DMS 273 treated with DMSO at 0.1 percent for 48 hours (cell line): Measurements from ENCODE around the gene CFAP58.

Experiments
- DNase-seq: peaks from one replicate; lab custom pipeline; 2025; lab: John Stamatoyannopoulos, UW

The CFAP58 gene

DNA sequence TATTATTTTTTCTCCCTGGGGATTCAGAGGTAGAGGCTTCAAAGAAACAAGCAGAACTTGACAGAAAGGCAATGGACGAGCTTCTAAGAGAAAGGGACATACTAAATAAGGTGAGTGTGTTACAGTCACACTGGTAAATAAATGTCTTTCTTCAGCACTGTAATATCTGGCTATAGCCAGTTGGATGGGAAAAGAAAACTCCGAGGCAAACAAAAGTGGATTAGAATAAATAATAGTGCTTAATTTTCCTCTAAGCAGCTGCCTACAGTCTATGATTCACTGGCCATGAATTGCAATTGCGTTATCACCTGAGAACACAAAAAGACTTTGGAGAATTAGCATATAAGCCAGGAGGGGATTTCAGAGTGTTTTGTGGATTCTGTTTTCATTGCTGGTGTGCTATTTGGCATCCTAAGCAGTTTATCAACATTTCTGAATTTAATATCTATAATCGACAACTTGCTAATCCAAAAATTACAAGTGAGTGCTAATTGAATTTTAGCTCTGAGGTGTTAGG lies 23.2 kb downstream of the CFAP58 start:
- DNase-seq = no peak

DNA sequence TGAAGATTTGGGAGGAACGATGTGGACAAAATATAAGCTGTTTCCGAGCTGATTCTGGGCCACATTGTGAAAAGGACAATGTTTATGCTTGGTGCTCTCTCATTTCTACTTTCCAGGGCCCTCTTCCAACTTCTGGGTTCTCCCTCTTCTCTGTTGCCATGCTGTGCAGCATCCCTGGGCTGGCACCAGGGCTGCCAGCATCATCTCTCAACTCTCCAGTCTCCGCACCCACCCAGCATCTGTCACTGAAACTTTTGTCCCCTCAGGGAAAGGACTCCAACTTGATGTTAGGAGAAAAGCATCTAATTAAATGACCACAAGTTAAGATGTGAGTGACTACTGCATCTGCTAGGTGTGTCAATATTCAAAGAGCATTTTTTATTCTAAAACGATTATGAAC lies 26.7 kb downstream of the CFAP58 start:
- no peak for DNase-seq

DNA sequence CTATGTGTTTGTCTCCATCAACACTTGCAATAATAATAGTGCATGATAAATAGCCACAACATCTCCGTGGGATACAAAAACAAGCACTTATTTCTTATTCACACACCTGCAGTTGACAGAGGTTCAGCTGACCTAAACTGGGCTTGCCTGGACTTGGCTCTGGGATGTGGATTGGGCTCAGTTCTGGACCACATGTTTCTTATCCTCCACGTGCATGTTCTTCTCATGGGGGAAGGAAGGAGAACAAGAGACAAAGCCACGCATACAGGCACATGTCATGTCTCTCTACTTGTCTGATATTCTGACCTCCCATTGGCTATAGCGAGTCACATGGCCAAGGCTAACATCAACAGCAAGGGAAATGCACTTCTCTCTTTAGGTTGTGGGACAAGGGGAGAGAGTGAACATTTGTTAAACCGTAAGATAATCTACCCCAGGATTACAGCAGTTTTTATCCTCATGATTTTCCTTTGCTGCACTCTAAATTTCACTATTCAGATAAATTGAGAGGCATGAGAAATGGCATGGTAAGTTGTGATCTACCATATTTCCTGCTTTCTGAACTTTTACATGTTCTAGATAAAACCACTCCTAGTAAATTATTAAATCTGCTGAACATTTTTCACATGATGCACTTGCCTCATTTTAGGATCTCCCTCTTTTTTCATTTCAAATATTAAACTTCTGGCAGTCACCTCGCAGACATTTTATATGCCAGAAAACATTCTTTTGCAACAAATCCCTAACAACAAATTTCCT lies 33.7 kb downstream of the CFAP58 start:
- DNase-seq = no peak

DNA sequence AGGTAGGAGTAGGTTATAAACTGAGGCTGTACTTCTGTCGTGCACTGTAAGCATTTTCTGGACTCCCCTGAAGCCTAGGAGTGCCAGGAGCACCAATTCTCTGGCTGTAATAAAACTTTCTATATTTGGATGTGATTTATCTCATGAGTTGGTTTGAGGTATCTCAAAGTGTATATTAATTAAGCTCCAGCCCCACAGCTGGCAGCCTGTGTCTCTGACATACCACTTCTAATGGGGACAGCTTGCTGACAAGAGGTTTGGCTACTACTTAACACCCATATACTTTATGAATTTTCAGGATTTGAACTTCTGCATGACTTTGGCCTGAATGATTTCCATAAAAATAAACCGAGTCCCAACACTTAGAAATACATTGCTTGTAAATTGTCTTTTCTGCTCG lies 35.2 kb downstream of the CFAP58 start:
- DNase-seq = no peak

DNA sequence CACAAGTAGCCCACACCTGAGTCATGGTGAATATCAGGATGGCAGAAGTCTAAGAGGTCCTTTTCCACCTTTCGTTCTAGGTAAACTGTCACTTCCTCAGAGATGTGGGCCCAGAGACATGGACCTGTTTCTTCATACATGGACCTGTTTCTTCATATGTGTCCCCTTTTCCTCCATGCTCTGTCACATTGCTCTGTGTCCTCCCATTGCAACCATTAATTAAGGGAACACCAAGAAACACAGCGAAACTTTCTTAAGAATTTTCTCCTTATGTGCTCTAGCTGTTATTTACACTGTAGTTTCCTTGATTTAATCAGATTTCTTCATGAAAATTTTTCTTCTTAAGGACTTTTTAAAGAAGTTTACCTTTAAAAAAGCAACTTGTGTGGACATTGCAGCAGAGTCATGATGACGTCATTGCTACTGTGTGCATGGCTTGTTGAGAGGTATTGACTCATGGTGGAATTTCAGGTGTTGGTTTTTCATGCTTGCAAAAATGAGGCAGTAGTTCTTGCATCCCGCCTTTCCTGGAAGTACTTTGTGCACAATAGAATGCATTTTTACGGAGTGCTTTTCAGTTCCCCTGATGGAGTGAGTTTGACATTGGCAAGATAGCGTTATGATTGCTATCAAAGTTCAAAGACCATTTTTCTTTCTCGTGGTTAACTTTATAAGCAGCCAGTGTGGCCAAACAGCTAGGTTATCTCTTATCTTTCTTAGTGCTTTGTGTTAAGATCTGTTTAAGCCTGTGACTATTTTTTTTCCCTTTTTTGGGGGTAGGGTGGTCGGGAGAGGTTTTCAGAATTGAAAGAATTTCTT lies 37.7 kb downstream of the CFAP58 start:
- no peak for DNase-seq

DNA sequence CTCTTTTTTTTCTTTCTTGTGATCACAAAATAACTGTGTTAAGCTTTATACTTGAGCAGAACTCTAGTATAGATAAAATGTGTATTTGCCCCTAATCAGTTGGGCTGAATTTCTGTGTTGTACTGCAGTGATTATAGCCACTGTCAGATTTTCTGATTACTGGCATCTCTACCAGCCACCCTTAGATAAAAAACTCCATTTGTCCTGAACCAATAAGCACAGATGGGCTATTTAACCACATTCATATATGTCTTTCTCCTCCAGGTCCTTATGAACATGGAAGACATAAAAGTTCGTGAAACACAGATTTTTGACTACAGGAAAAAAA lies 38.3 kb downstream of the CFAP58 start:
- DNase-seq = no peak

DNA sequence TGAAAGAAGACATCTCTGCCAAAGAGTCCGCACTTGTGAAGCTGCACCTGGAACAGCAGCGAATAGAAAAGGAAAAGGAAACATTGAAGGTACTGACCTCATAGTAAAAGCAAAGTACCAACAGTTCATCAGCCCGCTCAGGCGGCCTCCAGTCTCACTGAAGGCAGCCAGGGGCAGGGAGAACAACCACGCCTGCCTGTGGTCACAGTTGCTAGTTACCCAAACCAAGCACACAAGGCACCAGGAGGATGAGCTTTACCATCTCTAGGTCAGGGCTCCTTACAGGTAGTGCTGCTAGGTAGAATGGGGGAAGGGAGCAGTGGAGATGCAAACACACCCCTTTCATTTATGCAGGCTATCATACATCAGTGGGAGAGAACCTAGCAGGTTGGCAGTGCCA lies 39.8 kb downstream of the CFAP58 start:
- DNase-seq = no peak

DNA sequence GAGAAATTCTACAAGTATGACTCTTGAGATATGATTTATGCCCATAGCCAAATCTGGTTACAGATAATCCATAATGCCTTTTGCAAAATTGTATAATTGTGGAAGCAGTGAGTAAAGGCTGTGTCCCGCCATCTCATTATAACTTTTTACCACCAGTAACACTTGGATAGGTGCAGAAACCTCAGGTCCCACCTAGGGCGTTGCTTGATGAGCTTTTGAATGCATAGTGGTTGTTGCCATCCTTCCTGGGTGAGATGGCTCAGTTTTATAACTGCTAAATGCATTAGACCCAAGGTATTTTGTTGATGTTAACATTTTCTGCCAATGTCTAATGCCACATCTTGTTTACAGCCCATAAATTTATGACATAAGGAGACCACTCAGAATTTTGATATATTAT lies 42.9 kb downstream of the CFAP58 start:
- DNase-seq = no peak

DNA sequence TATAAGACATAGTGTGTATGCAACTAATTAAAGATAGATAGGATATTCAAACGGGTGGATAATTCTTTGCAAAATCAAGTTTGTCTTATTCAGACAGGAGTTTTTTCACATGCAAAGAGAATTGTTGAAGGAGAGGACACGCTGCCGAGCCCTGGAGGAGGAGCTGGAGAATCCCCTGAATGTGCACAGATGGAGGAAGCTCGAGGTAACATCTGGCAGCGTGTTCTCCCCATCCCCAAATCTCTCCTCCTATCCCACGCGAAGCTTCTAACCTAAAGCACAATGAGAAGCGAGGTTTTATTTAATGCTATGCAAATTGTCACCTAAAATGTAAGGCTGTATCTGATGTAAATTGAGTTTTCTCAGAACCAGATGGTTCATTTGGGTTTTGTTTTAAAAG lies 50.0 kb downstream of the CFAP58 start:
- DNase-seq = no peak

DNA sequence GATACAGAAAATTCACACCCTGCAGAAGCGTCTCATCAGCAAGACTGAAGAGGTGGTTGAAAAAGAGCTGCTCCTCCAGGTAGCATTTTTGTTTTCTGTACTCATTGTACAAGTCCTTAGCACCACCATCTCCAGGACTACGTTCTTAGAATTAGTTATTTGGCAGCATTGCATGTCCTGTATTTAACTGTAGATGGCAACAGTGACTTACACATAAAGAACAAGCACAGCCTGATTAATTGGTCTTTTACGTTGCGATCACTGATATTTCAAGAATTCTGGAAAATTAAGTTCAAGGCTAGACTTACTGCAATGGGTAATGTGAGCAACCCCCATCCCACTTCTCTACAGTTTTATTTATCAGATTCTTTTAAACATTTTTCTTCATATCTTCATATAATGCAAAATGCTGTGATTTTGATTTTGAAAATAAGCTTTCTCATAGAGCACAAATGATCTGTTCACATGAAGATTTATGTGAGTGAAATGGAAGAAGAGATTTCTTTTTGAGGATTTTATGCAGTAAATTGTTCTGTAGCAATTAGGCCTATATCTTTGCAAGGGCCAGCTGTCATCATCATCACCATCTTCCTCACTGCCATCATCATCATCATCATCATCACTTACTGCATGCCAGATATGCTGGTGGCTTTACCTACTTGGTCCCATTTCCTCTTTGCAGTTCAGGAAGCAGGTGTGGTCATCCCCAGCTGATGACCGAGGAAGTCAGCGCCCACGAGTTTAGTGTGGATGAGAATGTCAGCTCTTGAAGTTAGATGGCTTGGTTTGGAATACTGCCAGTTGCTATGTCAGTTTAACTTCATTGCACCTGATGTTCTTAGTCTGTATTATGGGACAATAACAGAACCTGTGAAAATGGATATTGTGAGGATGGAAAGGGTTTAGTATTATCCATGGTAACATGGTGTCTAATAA lies 53.4 kb downstream of the CFAP58 start:
- peak; percentile 5 for DNase-seq

DNA sequence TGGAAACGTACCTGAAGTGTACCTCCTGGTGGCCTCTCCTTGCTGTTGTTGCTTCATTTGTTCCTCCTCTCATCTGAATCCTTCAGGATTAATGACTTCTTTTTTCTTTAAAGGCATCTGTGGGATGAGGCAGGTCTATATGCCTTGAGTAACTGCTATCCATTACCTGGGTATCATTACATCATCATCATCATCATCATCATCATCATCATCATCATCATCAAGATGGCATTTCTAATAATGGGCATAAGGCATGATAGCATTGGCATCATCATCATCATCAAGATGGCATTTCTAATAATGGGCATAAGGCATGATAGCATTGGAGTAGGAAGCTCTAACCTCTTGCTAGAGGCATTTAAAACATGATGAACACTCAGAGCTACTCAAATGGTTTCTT lies 59.9 kb downstream of the CFAP58 start:
- no peak for DNase-seq

DNA sequence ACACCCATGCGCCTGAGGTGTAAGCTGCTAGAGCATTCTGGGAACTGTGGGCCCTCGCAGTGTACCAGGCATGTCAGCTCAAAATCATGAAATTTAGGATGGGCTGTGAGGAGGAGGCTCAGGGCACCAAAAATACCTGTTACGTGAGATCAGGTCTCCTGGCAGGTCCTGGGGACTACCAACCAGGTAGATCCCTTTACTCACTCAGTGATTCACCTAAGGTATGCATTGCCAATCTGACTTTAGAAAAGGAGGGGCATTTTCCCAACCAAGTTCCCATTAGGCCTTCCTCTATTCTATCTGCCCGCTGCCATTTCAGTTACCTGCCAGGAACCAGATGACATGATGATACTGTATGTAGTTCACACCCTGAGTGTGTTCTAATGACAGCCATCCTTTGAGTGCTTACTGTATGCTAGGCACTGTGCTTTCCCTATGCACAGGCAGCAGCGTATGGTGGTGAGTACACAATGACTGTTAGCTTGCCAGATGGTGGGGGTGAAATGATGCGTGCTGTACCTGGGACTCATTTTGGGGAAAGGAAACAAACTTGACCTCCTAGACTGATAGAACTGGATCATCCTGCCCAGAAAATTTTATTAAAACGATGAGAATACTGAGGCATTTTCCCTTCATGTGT lies 62.0 kb downstream of the CFAP58 start:
- no peak for DNase-seq

DNA sequence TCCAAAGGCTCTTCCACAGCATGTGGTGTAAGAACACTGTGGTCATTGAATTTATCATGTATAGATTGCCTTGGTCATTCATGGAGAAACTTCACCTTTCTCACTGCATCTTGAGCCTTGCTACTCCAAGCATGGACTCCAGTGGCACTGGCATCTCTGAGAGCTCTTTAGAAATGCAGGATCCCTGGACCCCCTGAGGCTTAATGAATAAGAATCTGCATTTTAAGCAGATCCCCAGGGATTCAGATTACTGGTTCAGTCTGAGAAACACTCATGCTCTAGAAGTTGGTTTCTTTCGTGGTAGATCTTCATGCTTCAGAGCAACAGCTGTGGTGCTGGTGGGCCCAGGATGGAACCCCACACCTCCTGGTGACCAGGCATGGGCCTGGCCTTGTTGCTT lies 63.2 kb downstream of the CFAP58 start:
- DNase-seq = no peak

DNA sequence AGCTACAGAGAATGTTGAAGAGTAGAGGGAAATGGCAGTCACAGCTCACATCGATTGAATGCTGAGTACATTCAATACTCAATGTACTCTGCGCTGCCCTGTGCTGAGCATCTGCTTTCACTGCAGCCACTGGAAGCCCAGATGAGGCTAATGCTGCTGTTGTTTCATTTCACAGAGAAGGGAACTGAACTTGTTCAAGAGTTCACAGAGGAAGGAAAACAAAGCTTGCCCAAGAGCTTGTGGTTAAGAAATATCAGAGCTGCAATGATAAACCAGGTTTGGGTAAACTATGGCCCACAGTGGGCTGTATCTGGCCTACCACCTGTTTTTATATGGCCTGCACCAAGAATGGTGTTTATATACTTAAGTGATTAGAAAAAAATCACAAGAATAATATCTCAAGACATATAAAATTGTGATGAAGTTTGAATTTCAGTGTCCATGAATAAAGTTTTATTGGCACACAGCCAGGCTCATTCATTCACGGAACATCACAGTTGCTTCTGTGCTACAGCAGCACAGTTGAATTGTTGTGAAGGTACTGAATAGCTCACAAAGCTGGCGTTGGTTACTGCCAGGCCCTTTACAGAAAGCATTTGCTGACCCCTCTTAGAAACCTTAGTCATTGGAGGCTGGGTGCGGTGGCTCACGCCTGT lies 64.1 kb downstream of the CFAP58 start:
- no peak for DNase-seq

DNA sequence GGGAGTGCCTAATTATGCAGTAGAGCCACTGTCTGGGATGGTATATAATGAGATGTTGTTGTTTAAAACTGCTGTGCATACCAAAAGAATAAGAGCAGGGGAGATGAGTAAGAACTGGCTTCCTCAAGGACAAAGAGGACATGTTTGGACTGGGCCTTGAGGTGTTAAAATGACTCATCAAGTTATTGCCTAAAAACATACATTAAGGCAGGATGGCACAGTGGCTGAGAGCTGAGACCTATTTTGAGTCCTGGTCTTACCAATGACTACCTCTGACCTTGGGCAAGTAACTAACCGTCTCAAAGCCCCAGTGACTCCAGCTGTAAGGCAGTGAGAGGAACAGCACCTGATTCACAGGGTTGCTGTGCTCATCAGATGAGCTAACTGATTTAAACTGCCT lies 71.1 kb downstream of the CFAP58 start:
- no peak for DNase-seq

DNA sequence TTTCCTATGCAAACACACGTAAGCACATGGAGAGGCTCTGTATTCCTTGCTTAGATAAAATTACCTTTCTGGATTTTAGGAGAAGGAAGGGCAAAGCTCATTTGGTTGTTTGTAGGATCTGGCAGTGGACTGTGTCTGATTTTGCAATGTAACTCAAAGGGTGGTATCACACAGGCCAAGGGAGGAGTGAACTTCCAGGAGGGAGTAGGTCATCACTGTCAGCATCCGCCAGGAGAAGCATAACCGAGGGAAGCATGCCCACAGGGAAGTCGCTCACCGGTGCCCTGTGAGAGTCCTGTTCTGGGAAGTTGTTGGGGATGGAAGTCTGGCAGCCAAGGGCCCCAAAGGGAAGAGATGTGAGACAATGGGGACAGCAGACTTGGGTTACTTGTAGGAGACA lies 74.4 kb downstream of the CFAP58 start:
- DNase-seq = no peak

DNA sequence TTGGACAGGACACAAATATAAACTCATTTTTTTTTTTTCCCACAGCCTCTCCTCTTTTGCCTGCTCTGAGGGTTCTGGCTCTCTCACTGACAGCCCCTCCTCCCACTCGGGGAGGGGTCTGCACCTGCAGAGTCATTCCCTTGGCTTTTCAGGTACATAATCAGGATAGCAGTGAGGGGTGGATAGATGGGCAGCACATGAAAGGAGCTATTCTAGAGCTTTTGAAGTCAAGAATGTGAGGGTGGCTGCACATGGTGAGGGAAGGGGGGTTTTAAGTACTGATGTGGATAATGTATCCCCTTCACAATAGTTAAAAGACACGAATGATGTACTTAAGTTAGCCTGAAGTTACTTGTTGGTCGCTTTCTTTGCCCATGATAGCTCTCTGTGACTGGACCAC lies 76.2 kb downstream of the CFAP58 start:
- no peak for DNase-seq

DNA sequence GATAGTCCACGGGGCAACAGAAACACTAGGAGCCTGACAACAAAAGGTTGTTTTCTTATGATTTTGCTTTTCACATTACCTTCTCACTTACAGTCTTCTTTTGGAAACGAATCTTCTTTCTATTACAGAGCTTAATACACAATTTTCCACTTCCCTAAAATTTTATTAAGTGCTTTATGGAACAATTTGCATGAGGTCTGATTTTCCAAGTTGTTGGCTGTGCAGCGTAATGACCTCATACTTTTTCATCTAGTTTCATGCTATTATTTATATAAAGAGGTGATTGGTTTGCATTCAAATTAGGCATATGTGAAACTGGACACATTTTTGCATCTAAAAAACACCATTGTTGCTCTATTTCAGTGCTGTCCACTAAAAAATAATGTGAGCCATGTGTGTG lies 76.7 kb downstream of the CFAP58 start:
- DNase-seq = no peak

DNA sequence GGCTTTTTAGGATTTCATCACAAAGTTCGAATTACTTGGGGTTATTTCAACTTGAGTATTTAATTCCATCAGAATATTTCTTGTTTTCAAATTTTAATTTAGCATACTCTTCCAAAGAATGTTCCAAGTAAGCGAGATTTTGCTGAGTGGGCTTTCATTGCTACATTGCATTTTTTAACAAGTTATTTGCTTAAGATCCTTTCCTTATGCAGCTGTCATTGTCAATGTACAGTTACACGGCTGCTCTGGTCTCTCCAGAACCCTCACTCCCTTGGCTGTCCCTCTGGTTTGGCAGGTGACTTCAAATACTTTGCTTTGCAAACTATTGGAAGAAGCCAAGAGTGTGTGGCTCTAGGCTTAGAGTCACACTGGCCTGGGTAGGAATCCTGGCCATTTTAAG lies 80.0 kb downstream of the CFAP58 start:
- no peak for DNase-seq

DNA sequence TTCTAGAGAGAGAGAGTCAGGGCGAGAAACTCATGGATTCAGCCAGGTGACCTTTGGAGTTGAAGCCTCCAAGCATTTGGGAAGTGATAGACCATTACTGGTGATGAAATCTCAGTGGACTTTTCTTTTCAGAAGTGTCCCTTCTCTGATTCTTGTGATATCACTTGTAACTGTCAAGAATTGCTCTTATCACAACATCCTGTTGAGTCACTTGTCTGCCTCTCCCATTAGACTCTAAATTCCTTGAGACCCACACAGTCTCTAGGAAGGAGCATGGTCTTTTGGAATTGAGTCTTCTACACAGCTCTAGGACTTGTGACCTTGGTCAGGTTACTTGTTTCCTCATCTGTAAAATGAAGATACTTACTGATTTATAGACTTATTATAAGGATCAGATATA lies 81.0 kb downstream of the CFAP58 start:
- DNase-seq = no peak

DNA sequence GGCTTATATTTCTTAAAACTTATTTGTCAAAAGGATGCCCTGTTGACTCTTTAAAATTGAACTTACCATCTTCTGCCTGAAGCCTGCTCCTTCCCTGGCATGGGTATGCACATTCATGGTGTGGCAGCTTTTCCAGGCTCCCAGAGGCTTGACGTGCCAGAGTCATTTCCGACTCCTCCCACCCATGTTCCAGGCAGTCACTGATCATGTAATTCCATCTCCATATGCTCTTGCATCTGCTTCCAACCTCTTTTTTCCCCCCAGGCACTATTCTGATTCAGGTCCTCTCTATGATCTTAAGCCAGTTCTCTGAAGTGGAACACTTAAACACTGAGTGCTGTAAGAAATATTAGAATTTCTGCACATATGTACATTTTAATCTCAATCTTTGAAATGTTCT lies 82.2 kb downstream of the CFAP58 start:
- peak; percentile 5 for DNase-seq
